H4 (cell line): Measurements from ENCODE around the gene IGHMBP2. TPM values are rescaled to one million over a fixed set of nuclear protein-coding genes. Genes with fewer than 3 reads are reported as not detected.

ENCODE experiments used
- DNase-seq: peaks from one replicate; pipeline ENCODE4 v3.0.0-alpha.2; 2015; ENCODE audit warnings: low spot score
- total RNA-seq: library from RNA; depleted of rRNA; stranded (reverse); fragments of >200 nt; shearing (Covaris generic); gene quantifications from 2 replicates; pipeline ENCODE4 v1.2.3, GENCODE V29; 2014

IGHMBP2 gene
- total RNA-seq, 1 experiment from 2014 or later = 3.3 TPM

DNA sequence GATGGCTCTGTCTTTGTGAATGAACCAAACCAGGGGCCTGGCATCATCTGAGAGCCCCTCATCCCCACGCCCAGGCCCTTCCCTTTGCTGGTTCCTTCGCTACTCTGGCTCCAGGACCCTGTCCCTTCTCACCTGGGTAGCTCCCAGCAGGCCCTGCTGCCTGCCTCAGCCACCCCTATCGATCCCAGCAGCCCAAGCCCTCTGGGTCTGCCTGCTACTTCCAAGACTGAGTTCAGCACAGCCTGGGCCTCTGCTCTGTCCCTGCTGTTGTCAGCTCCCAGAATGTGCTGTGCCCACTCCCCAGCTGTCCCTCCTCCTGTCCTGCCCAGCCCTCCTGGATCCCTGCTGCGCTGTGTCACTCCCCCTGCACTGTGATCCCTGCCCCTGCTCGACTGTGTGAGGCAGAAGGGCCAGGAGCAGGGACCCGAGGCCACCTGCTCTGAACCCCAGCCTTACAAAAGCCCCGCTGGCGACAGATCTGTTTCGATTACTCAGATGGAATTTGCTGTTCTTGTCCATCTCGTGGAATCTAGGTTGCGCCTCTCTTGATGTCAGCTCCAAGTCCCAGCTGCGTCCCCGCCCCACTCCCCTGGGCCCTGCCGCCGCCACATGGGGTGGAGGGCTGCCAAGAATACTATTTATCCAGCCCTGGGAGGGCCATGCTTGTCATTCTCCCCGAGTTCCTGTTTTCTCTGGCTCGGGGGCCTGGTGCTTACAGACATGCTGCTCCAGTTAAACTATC lies 13.0 kb upstream of the IGHMBP2 start:
- DNase-seq = no peak

DNA sequence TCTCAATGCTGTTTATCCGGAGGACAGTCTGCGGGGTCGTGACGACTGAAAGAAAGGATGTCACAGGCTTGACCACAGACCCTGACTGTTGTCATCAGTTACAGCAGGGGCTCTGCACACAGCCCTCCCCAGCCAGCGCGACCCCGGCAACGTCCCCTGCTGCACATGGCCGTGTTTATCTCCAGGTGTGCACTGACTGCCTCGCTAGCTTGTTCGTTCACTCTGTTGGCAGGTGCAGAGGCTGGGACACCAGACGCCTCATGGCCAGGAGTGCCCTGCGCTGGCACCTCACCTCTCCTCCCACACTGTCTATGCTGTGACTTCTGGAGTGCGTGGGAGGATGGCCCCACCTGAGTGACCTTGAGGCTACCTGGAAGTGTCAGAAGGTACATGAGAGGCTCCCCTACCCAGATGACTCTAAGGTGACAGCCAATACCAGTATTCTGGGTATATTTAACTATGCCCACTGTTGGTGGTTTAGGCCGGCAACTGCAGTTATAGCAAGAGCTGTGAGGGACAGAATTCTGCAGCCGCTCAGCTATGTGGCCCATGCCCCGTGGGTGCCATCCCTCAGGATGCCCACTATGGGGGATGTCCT lies 12.2 kb upstream of the IGHMBP2 start:
- DNase-seq = no peak

GRCh38 chr11:68892576-68892975 lies 11.1 kb upstream of the IGHMBP2 start:
- DNase-seq = no peak

DNA sequence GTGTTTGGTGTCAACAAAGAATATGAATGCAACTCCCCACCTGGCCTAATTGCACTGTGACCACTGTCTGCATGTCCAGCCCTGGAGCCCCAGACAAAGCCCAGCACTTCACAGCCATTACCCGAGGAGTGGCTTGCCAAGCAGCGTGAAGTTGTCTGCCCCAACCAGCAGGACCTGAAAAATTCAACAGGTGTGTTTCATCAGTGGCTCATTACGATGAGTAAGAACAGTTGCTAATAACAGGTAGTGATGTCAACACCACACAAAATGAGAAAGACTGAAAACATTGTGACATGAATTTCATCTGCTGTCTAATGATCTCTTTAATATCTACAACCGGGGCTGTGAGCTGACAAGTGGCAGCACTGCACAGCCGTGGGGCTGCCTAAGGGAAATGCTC lies 10.4 kb upstream of the IGHMBP2 start:
- no peak for DNase-seq

- DNase-seq = no peak
Measured at GRCh38 chr11:68896171-68896959, 7.3 kb upstream of the IGHMBP2 start.

DNA sequence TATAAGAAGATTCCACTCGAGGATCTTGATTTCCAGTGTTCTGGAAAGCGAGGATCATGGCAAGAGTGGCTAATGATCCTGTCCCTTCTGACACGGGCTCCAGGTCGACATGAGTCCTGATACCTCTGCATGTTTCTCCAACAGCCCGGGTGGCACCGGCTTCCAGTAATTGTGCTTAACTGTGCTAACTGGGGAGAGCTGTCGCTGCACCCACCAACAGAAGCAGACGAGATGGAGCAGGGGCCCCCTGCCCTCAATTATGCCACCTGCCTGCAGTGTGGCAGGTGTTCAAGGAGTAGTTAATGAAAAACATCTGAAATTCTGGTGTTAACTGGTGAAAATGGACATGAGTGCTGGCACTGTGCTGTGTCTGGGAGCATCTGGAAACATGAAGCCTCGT lies 6.2 kb upstream of the IGHMBP2 start:
- no peak for DNase-seq

- no peak for DNase-seq
Measured at GRCh38 chr11:68900835-68901381, 2.8 kb upstream of the IGHMBP2 start.

GRCh38 chr11:68904248-68904847 lies 657 bp downstream of the IGHMBP2 start:
- no peak for DNase-seq

DNA sequence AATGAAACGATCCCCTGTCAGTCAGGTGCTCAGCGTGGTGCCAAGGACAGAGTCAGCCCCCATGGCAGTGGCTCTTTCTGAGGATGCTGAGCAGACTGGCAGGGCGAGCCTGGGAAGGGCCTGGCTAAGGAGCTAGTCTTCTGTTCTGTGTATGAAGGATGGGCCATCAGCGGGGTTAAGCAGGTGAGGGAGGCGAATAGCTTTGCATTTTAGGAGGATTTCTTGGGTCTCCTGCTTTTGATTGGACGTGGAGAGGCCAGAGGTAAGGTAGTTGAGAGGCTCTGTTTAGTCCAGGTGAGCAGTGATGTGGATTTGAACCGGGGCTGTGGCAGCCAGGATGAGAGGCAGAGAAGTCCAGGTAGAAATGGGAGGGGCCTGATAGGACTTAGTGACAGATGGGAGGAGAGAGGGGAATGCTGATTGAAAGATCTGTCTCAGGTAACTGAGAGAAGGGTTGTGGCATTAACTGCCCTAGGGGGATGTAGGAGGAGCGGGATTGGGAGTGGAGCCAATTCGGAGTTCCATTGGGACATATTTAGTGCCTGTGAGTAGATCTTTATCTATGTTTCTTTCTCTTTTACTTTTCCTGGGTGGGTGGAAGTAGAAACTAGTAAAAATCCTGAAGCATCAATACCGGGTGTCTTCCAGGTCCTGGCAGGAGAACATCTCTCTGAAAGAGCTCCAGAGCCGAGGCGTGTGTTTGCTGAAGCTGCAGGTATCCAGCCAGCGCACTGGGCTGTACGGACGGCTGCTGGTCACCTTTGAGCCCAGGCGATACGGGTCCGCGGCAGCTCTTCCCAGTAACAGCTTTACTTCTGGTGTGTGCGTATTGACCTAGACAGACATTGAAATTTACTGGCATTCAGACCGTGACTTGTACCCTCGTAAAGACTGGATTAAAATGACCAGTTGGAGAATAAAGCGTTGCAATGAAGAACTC lies 2.0 kb downstream of the IGHMBP2 start:
- DNase-seq = no peak

GRCh38 chr11:68908273-68908672 lies 4.6 kb downstream of the IGHMBP2 start:
- DNase-seq = no peak

GRCh38 chr11:68910965-68911364 lies 7.3 kb downstream of the IGHMBP2 start:
- DNase-seq = no peak

DNA sequence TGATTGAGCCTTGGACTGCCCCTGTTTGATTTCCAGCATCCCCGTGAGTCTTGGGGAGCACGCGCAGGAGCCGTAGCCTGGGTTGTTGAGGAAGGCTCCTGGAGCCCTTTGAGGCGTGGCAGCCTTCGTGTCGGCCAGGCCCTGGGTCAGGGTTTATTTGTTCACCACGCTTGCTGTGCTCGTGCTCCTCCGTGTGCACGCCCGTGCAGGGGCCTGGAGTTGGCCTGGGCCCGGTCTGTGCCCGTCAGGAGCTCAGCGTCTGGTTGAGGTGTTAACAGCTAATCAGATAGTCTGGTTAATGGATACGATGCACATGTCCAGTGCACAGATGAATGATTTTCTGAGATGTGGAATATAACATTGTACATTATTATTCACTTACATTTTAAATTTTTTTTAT lies 8.0 kb downstream of the IGHMBP2 start:
- DNase-seq = no peak

GRCh38 chr11:68912254-68912653 lies 8.6 kb downstream of the IGHMBP2 start:
- DNase-seq = no peak

DNA sequence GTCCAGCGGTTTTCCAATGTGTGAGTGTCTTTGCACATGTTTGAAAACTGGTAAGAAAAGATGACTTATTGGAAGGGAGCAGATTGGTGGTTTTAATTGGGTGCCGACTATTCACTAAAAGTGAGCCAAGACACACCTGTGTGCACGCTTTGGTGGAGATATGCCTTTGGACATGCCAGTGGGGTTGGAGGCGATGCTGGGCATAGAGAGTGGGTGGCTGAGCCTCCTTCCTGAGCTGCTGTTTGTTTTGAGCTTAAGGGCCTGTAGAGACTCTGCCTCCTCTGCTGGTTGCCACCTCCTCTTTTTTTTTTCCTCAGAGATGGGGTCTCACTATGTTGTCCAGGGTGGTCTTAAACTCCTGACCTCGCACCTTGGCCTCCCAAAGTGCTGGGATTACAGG lies 9.5 kb downstream of the IGHMBP2 start:
- no peak for DNase-seq

GRCh38 chr11:68914761-68915160 lies 11.1 kb downstream of the IGHMBP2 start:
- no peak for DNase-seq

DNA sequence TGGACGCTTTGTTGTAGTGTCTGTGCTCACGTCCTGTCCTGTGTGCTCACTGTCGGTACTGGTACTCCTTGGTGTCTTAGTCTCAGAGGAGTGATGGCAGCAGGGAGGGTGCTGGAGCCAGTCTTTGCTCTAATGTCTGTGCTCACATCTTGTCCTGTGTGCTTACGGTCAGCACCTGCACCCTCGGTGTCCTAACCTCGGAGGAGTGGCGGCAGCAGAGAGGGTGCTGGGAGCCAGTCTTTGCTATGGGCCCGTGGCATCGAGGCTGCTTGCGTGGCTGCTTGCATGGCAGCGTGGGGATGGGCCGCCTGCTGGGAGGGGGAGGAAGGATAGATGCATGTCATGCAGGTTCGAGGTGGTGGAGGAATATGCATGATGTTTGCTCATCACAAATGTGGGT lies 12.7 kb downstream of the IGHMBP2 start:
- DNase-seq = no peak

DNA sequence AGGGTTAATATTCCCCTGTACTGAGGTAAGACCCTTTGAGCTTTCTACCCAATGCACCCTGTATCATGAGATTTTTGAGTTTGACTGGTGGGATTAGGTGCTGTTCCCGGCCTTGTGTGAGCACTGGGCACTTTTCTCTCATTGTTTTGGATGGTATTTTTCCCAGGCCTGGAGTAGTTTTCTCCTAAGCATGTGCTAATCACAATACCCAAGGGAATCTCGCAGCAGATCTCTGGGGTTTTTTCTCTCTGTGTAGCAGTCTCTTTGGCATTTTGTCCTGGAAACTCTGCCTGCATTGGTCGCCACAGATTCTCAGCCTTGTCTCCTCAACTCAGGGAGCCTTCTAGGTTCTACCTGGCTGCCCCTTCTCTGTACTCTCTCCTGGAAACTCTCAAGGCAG lies 19.9 kb downstream of the IGHMBP2 start:
- no peak for DNase-seq

GRCh38 chr11:68924073-68924925 lies 20.6 kb downstream of the IGHMBP2 start:
- DNase-seq = no peak

- DNase-seq = no peak
Measured at GRCh38 chr11:68925611-68926010, 21.9 kb downstream of the IGHMBP2 start.
